GM23248 (cell line): ENCODE results near the gene SLC43A2.

Experiments
- EZH2 ChIP-seq: fragments of 200-600 bp; sonication (generic); IDR thresholded peaks from 2 replicates; pipeline ENCODE4 v1.6.1; 2018; ENCODE audit warnings: antibody characterized with exemption, mild to moderate bottlenecking; ENCODE audit not compliant: insufficient read depth, poor library complexity, severe bottlenecking
- EZH2phosphoT487 ChIP-seq: fragments of 200-600 bp; sonication (generic); IDR thresholded peaks from 2 replicates; pipeline ENCODE4 v1.6.1; 2018; ENCODE audit warnings: antibody characterized with exemption, moderate library complexity, mild to moderate bottlenecking, low read depth; ENCODE audit not compliant: insufficient read depth

DNA sequence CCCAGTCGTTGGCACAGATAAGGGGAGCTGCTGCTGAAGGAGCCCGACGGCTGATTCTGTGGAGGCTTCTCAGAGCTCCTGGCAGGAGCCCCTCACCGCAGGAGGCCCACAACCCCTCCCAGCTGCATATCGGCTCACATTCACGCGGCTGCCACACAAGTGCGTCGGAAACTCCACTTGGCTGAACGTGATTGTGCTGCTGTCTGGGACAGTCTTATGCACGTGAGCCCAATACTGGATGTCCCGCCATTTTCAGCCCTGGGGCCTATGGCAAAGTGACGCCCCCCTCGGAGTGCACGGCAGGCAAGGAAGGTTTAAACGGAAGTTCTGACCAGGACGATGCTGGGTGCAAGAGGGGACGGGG is 57.3 kb downstream of the SLC43A2 start:
- TF ChIP-seq EZH2 (no peak), EZH2phosphoT487 (no peak)
